Ovary (tissue), 3 donors: ENCODE measurements around the gene MXD4.

Source experiments
- POLR2A ChIP-seq: fragments of 450-650 bp; IDR thresholded peaks from one replicate; pipeline ENCODE4 v1.6.1; 2017; ENCODE audit warnings: antibody characterized with exemption, mild to moderate bottlenecking, moderate library complexity
- TF ChIP-seq, protein P1 (sequence below), 3 donors: fragments of 450-650 bp in 2 of 3; fragments of 200-600 bp in 1 of 3; IDR thresholded peaks; one replicate each; pipeline versions ENCODE4 v1.5.1 to v1.8.0; 2016 to 2022; ENCODE audit warnings: antibody characterized with exemption in 3 of 3, mild to moderate bottlenecking in 1 of 3
- donor health status: DM: no; HTN: no; CAD: no.

DNA sequence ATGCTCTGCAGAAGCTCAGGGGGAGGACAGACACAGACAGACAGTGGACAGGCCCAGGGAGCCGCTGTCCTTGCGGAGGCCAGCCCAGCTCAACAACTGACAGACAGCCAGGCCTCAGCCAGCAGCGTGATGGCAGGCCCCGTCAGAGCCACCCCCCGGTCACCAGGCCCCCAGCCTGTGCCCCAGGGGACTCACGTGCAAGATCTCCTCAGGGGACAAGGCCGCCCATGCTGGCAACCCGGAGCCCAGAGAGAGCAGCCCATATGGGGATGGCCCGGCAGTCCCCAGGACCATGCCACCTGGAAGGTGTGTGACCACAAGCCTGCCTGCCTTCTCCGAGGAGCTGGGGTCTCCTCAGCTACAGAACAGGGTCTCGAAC lies 28.0 kb upstream of the MXD4 start:
- TF ChIP-seq POLR2A, result no peak
- TF ChIP-seq, protein P1, sequence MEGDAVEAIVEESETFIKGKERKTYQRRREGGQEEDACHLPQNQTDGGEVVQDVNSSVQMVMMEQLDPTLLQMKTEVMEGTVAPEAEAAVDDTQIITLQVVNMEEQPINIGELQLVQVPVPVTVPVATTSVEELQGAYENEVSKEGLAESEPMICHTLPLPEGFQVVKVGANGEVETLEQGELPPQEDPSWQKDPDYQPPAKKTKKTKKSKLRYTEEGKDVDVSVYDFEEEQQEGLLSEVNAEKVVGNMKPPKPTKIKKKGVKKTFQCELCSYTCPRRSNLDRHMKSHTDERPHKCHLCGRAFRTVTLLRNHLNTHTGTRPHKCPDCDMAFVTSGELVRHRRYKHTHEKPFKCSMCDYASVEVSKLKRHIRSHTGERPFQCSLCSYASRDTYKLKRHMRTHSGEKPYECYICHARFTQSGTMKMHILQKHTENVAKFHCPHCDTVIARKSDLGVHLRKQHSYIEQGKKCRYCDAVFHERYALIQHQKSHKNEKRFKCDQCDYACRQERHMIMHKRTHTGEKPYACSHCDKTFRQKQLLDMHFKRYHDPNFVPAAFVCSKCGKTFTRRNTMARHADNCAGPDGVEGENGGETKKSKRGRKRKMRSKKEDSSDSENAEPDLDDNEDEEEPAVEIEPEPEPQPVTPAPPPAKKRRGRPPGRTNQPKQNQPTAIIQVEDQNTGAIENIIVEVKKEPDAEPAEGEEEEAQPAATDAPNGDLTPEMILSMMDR (IDR thresholded peaks at IDR 0.05), result no peak
